NB4 (cell line): ENCODE data around the gene EEF1E1.

Experiments
- DNase-seq: peaks from one replicate; pipeline ENCODE4 v3.0.0; 2010; ENCODE audit warnings: low read depth
- H3K4me3 ChIP-seq: one replicate; pipeline ENCODE4 v1.5.1; 2011; ENCODE audit warnings: mild to moderate bottlenecking, low read depth, low read length, moderate library complexity
- CTCF ChIP-seq: IDR thresholded peaks from one replicate; pipeline ENCODE4 v1.5.1; 2012; ENCODE audit warnings: low read depth, low read length
- MYC ChIP-seq: IDR thresholded peaks from 2 replicates; pipeline ENCODE4 v1.6.1; 2011; ENCODE audit warnings: low read depth, low read length
- POLR2A ChIP-seq: IDR thresholded peaks from 2 replicates; pipeline ENCODE4 v1.6.1; 2011; ENCODE audit warnings: mild to moderate bottlenecking; ENCODE audit not compliant: insufficient read length; ENCODE audit errors: extremely low read depth
- TF ChIP-seq, protein P1 (sequence below): IDR thresholded peaks from 2 replicates; pipeline ENCODE4 v1.6.1; 2011; ENCODE audit warnings: low read depth, low read length

The EEF1E1 gene

DNA sequence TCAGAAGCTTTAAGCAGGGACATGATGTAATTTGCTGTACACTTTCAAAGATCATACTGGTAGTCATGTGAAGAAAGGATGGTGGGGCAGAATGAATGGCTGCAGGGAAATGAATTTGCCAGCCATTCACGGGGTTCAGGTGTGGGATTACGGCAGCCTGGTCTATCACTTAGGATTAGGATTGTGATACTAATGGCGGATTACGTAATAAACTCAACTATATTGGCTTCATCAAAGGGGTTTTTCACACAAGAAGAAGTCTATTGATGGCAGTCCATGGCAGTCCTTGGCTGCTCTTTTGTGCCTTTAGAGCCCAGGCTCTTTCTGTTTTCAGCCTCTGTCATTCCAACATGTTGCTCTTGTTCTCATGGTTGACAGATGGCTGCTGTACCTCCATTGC, 12.6 kb upstream of the EEF1E1 start:
- TF ChIP-seq, protein P1, sequence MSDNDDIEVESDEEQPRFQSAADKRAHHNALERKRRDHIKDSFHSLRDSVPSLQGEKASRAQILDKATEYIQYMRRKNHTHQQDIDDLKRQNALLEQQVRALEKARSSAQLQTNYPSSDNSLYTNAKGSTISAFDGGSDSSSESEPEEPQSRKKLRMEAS, result no peak
- no peak for TF ChIP-seq CTCF
- no peak for TF ChIP-seq MYC
- no peak for TF ChIP-seq POLR2A
- H3K4me3 ChIP-seq, result no peak overlapping the region
- no peak for DNase-seq

DNA sequence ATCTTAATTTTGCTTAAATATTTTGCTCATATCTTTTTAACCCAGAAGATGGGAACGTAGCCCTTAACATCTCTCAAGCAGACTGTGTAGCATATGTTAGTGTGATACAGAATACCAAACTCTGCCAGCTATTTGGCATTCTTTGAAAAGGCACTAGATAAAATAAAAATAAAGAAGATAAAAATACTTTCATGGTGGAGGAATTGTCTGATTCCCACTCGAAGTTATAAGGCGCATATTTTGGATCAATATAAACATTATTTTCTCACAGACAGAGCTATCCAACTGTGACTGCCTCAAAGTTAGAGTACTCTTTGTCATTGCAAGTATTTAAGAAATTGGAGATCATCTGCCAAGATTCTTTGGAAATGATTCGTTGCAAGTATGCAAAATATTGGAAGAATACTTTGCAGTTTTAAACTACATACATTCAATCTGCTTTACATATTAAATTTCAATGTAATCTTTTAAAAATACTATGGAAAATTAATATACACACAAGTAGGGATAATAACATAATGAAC, 10.8 kb upstream of the EEF1E1 start:
- TF ChIP-seq, protein P1, result no peak
- no peak for TF ChIP-seq POLR2A
- no peak for TF ChIP-seq CTCF
- no peak for TF ChIP-seq MYC
- DNase-seq, result no peak
- no peak overlapping the region for H3K4me3 ChIP-seq

DNA sequence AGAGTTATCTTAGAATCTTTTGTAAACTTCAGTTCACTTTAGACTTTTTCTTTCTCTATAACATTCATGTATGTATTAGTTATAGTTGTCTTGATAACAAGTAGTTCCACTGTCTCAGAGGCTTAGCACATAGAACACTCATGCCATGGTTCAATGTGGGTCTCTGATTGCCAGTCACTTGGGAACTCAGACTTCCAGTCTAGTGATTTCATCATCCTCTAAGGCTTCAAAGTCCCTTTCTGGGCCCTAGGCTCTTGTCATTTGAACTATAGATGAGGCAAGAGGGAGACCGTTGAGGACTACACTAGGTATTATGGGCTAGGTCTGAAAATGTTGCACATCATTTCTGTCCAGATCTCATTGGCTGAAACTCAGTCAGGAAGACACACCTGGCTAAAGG, 8.4 kb upstream of the EEF1E1 start:
- no peak for TF ChIP-seq CTCF
- no peak for TF ChIP-seq POLR2A
- TF ChIP-seq, protein P1, result no peak
- no peak for TF ChIP-seq MYC
- no peak overlapping the region for H3K4me3 ChIP-seq
- DNase-seq, result peak; percentile 12

DNA sequence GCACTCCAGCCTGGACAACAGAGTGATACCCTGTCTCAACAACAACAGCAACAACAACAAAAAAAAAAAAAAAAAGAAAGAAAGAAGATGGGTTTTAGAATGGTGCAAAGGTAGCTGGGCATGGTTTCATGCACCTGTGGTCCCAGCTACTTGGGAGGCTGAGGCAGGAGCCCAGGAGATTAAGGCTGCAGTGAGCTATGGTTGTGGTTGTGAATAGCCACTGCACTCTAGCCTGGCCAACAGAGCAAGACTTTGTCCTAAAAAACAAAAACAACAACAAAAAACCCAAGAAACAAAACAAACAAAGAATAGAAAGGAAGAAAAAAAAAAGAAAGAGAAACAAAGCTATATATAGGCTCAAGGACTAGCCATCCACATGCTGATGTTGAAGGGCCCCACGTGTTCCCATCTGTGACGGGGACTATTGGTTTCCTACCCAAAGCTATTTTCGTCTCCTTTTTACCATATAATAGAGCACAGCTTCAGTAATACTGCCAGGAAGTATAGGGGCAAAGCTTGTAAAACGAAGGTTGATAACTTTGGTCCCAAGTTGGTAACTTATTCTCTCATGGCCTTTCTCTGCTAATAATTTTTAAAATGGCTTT, 7.9 kb upstream of the EEF1E1 start:
- no peak for TF ChIP-seq CTCF
- no peak for TF ChIP-seq MYC
- TF ChIP-seq, protein P1, result no peak
- TF ChIP-seq POLR2A, result no peak
- no peak overlapping the region for H3K4me3 ChIP-seq
- DNase-seq, result no peak

GRCh38 chr6:8108759-8109539, 6.6 kb upstream of the EEF1E1 start:
- DNase-seq, result no peak

More at GRCh38 chr6:8108759-8109539, 6.6 kb upstream of the EEF1E1 start:
- TF ChIP-seq CTCF (no peak), POLR2A (no peak), MYC (no peak)
- TF ChIP-seq, protein P1, result no peak
- H3K4me3 ChIP-seq, result no peak overlapping the region
